Gastroesophageal sphincter (tissue), 3 donors: ENCODE results near the gene HOXC12.

Experiments used
- POLR2A ChIP-seq, 2 donors: fragments of 450-650 bp; IDR thresholded peaks; one replicate each; pipeline ENCODE4 v1.6.1; 2017; ENCODE audit warnings: antibody characterized with exemption in 2 of 2, mild to moderate bottlenecking in 2 of 2, moderate library complexity in 1 of 2
- POLR2AphosphoS5 ChIP-seq: sonication (generic); formaldehyde crosslinking; IDR thresholded peaks from one replicate; pipeline ENCODE4 v1.6.1; 2017; ENCODE audit warnings: antibody characterized with exemption
- TF ChIP-seq, protein P1 (sequence below), 4 experiments: fragments of 200-600 bp in 2 of 4; fragments of 450-650 bp in 2 of 4; sonication (generic) in 1 of 4; IDR thresholded peaks; one replicate each; pipeline ENCODE4 v1.5.1; 2017 to 2019; ENCODE audit warnings: antibody characterized with exemption in 4 of 4, mild to moderate bottlenecking in 2 of 4, moderate library complexity in 2 of 4

- TF ChIP-seq, protein P1, sequence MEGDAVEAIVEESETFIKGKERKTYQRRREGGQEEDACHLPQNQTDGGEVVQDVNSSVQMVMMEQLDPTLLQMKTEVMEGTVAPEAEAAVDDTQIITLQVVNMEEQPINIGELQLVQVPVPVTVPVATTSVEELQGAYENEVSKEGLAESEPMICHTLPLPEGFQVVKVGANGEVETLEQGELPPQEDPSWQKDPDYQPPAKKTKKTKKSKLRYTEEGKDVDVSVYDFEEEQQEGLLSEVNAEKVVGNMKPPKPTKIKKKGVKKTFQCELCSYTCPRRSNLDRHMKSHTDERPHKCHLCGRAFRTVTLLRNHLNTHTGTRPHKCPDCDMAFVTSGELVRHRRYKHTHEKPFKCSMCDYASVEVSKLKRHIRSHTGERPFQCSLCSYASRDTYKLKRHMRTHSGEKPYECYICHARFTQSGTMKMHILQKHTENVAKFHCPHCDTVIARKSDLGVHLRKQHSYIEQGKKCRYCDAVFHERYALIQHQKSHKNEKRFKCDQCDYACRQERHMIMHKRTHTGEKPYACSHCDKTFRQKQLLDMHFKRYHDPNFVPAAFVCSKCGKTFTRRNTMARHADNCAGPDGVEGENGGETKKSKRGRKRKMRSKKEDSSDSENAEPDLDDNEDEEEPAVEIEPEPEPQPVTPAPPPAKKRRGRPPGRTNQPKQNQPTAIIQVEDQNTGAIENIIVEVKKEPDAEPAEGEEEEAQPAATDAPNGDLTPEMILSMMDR (IDR thresholded peaks at IDR 0.05), result no peak
- TF ChIP-seq POLR2AphosphoS5, result no peak
- TF ChIP-seq POLR2A (IDR thresholded peaks at IDR 0.05), result no peak
Observed at GRCh38 chr12:53963005-53963404, 8.3 kb downstream of the HOXC12 start.
